GM13976 (cell line): ENCODE data around the gene OBP2A.
A peak's percentile ranks its signal among the peaks of the same experiment; 100 is the strongest.

Source experiments
- DNase-seq: peaks from one replicate; pipeline ENCODE4 v3.0.0; 2012; ENCODE audit warnings: low spot score
- in situ Hi-C: fragments of 300-500 bp; cut with MboI; formaldehyde crosslinking; loops from one replicate; pipeline ENCODE4 v1.12.0; 2022; ENCODE audit warnings: low sequenced_read_pairs, mixed read lengths, inconsistent platforms; ENCODE audit not compliant: unreplicated experiment
- TF ChIP-seq, protein P1 (sequence below): IDR thresholded peaks from 2 replicates; pipeline ENCODE4 v1.5.1; 2012; ENCODE audit warnings: borderline replicate concordance, mild to moderate bottlenecking; ENCODE audit not compliant: insufficient read depth; ENCODE audit errors: extremely low read depth, missing control alignments, control extremely low read depth

The OBP2A gene

DNA sequence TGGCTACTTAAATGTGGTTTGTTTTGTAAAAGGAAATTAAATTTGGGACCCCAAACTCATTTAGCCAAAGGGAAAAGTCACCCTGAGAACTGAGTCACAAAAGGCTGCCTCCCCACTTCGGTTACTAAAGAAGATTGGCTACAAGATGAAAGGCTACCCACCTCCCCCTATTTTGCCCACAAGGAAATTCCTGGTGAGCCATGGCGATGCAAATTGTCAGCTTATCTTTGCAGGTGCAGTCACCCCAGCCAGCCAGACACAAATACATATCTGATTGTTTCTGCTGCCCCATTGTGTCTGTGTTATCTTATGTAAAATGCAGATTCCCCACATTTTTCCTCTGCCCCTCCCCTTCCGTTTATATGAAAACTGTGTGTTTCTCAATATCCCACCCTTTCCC lies 24.5 kb downstream of the OBP2A start:
- no peak for DNase-seq
- TF ChIP-seq, protein P1, sequence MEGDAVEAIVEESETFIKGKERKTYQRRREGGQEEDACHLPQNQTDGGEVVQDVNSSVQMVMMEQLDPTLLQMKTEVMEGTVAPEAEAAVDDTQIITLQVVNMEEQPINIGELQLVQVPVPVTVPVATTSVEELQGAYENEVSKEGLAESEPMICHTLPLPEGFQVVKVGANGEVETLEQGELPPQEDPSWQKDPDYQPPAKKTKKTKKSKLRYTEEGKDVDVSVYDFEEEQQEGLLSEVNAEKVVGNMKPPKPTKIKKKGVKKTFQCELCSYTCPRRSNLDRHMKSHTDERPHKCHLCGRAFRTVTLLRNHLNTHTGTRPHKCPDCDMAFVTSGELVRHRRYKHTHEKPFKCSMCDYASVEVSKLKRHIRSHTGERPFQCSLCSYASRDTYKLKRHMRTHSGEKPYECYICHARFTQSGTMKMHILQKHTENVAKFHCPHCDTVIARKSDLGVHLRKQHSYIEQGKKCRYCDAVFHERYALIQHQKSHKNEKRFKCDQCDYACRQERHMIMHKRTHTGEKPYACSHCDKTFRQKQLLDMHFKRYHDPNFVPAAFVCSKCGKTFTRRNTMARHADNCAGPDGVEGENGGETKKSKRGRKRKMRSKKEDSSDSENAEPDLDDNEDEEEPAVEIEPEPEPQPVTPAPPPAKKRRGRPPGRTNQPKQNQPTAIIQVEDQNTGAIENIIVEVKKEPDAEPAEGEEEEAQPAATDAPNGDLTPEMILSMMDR = no peak
- in situ Hi-C loops = no loop called here

DNA sequence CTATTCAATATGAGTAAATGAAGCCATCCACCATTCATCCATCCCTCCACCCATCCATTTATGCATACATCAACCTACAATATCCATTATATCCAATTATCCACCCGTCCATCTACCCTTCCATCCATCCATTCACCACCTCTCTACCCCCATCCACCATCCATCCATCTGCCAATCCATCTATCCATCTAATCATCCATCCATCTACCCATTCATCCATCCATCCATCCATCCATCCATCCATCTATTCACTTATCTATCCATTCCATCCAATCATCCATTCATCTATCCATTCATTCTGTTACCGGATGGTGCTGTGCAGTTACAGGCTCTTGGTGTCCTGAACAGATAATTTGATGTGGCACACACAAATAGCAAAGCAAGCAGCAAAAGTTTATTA lies 26.3 kb downstream of the OBP2A start:
- DNase-seq = no peak
- in situ Hi-C loops = no loop called here
- TF ChIP-seq, protein P1 = no peak

DNA sequence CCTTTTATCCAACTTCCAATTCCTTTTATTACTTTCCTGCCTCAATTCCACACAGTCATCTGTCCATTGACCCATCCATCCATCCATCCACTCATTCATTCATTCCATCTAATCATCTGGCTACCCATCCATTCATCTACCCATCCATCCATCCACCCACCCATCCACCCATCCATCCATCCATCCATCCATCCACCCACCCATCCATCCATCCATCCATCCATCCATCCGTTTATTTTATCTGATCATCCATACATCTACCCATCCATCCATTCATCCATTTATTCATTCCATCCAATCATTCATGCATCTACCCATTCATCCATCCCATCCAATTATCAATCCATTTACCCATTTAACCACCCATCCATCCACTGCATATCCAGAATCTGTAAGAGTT lies 27.2 kb downstream of the OBP2A start:
- in situ Hi-C loops = no loop called here
- TF ChIP-seq, protein P1 = no peak
- no peak for DNase-seq

DNA sequence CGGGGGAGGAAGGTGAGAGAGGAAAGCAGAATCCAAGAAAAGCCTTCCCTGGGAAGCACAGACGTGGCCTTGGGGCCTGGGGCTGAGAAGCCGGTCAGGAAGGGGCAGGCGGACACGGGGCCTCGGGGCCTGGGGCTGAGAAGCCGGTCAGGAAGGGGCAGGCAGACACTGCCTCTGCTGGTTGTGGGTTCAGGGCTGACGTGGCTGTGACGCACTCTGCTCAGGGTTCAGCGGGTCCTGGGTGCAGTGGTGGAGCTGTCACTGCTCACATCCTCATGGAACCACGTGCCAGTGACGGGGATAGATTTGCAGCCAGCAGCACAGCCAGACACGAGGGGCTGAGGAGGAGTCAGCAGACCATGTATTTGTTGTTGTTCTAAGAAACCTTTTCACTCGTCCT lies 28.4 kb downstream of the OBP2A start:
- peak; percentile 18 for DNase-seq
- TF ChIP-seq, protein P1 = no peak
- in situ Hi-C loops = no loop called here

DNA sequence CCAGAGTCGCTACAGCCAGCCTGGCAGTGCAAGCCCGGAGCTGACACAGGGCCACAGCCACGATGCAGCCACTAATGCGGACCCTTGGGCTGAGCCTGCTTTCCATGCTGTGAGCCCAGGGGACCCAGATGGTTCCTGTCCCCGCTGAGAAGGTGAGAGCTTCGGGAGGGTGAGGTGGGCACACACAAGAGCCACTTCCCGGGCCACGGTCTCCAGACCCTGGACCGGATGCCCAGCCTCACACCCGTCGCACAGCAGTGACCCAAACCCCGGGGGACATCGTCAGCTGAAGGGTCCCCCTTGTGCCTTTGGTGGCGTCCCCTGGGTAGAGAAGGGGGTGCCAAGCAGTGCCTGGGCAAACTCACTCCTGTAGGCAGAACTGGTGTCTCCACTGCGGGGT lies 29.0 kb downstream of the OBP2A start:
- in situ Hi-C loops = no loop called here
- DNase-seq = no peak
- TF ChIP-seq, protein P1 = no peak

DNA sequence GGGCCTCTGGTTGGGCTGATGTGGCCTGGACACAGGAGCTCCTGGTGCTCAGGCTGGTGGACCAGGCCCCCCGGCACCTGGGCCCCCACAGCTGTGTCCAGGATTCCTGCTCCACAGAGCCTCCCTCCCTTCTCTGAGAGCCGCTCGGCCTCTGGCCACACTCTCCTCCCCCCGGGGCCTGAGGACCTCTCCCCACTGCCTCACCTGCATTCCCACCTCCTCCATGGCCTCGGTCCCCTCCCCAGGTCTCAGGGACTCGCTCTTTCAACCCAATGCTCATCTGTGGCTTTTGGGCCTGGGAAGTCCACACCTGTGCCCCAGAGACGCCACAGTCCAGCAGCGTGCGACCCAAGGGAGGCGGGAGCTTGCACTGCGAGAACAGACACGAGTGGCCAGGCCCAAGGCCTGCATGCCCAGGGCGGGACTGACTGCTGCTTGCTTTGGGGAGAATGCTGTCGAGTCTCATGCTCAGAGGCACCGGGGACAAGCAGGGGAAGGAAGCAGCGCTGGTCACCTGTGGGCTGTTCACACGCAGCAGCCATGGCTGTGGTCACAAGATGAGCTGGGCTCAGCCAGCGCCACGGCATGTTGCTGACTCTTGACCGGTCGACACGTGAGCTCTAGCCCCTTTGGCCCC lies 30.2 kb downstream of the OBP2A start:
- DNase-seq = no peak
- TF ChIP-seq, protein P1 = no peak
- in situ Hi-C loops = no loop called here
